HG03354 (cell line): ENCODE results near the gene CNOT6L.
A peak's percentile ranks its signal among the peaks of the same experiment; 100 is the strongest.

Source experiments
- ATAC-seq: cut with Tn5 transposase; IDR thresholded peaks from one replicate; pipeline ENCODE4 v1.9.1; 2021; ENCODE audit warnings: mild to moderate bottlenecking; ENCODE audit not compliant: unreplicated experiment, poor library complexity, severe bottlenecking

CNOT6L gene

GRCh38 chr4:77821775-77822174, 2.6 kb upstream of the CNOT6L start:
- ATAC-seq = no peak

GRCh38 chr4:77820649-77821561, 1.7 kb upstream of the CNOT6L start:
- no peak for ATAC-seq

GRCh38 chr4:77819843-77820648, 878 bp upstream of the CNOT6L start:
- ATAC-seq = peak; percentile 78

- peak; percentile 22 for ATAC-seq
These were observed 255 bp upstream of the CNOT6L start for GRCh38 chr4:77819404-77819842.

GRCh38 chr4:77818073-77818601, 1.0 kb downstream of the CNOT6L start:
- ATAC-seq = peak; percentile 15

- ATAC-seq = no peak
These were observed 1.7 kb downstream of the CNOT6L start for GRCh38 chr4:77817304-77818072.

GRCh38 chr4:77816546-77816945, 2.6 kb downstream of the CNOT6L start:
- no peak for ATAC-seq

- no peak for ATAC-seq
These were observed 3.5 kb downstream of the CNOT6L start for GRCh38 chr4:77815636-77816035.

- no peak for ATAC-seq
These were observed 13.3 kb downstream of the CNOT6L start for GRCh38 chr4:77805840-77806239.

- ATAC-seq = no peak
These were observed 14.7 kb downstream of the CNOT6L start for GRCh38 chr4:77804471-77804870.

GRCh38 chr4:77802402-77802801, 16.8 kb downstream of the CNOT6L start:
- ATAC-seq = no peak

- no peak for ATAC-seq
These were observed 17.9 kb downstream of the CNOT6L start for GRCh38 chr4:77801260-77801608.

- no peak for ATAC-seq
These were observed 18.5 kb downstream of the CNOT6L start for GRCh38 chr4:77800483-77801259.

GRCh38 chr4:77800077-77800476, 19.1 kb downstream of the CNOT6L start:
- ATAC-seq = no peak

GRCh38 chr4:77798385-77798784, 20.8 kb downstream of the CNOT6L start:
- no peak for ATAC-seq

- no peak for ATAC-seq
These were observed 21.9 kb downstream of the CNOT6L start for GRCh38 chr4:77797239-77797638.

- ATAC-seq = no peak
These were observed 23.8 kb downstream of the CNOT6L start for GRCh38 chr4:77795326-77795725.

- no peak for ATAC-seq
These were observed 29.0 kb downstream of the CNOT6L start for GRCh38 chr4:77790146-77790545.

- ATAC-seq = no peak
These were observed 30.2 kb downstream of the CNOT6L start for GRCh38 chr4:77788990-77789389.
